K562 (cell line): Measurements from ENCODE around the gene PPP6R3. TPM values are rescaled to one million over a fixed set of nuclear protein-coding genes. Genes with fewer than 3 reads are reported as not detected.

Source experiments
- ATAC-seq: fragments of 200-7000 bp; cut with Tn5 transposase; 3 replicates; pipeline ENCODE4 v1.9.1; 2020; ENCODE audit warnings: moderate library complexity
- BruUV-seq: library from RNA; stranded (reverse); fragments of 400-500 nt; replicated peaks from 2 replicates; lab custom pipeline; 2021; lab: Mats Ljungman, UMichigan
- CTCF ChIA-PET: fragments of 300-600 bp; formaldehyde crosslinking; extraction: SDS; loops from one replicate; lab custom pipeline; 2021; ENCODE audit warnings: low intra/inter-chr PET ratio; lab: Yijun Ruan, JAX
- POLR2A ChIA-PET: fragments of 300-600, 350-650 bp; sonication (Branson Sonifier 250); formaldehyde crosslinking; extraction: SDS; loops from one replicate; lab custom pipeline; 2021; ENCODE audit warnings: antibody characterized with exemption, inconsistent platforms; lab: Yijun Ruan, JAX
- DNase-seq, 4 experiments: peaks; one replicate each; pipeline versions ENCODE4 v3.0.0 to v3.0.0-alpha.2; 2011 to 2018; ENCODE audit warnings: low spot score in 3 of 4, mixed read lengths in 3 of 4; ENCODE audit errors: extremely low read depth in 1 of 4
- FAIRE-seq: peaks from 2 replicates; lab custom pipeline; 2011; peaks lifted over from hg19 to GRCh38; lab: Jason Lieb, UNC
- H2AFZ ChIP-seq: 2 replicates; pipeline ENCODE4 v1.6.0; 2011; ENCODE audit warnings: low read depth, low read length, control low read depth, inconsistent platforms
- H3K27ac ChIP-seq: fragments of 200-600 bp; 3 replicates; pipeline ENCODE4 v1.8.0; 2011; ENCODE audit warnings: low read depth, mild to moderate bottlenecking, control low read depth, inconsistent platforms, low read length, moderate library complexity, mixed read lengths; ENCODE audit errors: extremely low read depth
- H3K27me3 ChIP-seq, 2 experiments: fragments of 300-600 bp in 1 of 2; 2 replicates in 1 of 2; 3 replicates in 1 of 2; pipeline versions ENCODE4 v1.6.0 to v1.8.0; 2011; ENCODE audit warnings: inconsistent platforms in 2 of 2, low read length in 2 of 2, mild to moderate bottlenecking in 1 of 2, mixed read lengths in 1 of 2, moderate library complexity in 1 of 2; ENCODE audit not compliant: control insufficient read depth in 2 of 2, insufficient read depth in 2 of 2
- H3K36me3 ChIP-seq: fragments of 300-600 bp; 3 replicates; pipeline ENCODE4 v1.8.0; 2011; ENCODE audit warnings: mild to moderate bottlenecking, low read length, inconsistent platforms; ENCODE audit not compliant: control insufficient read depth, insufficient read depth
- H3K4me1 ChIP-seq, 2 experiments: fragments of 200-600 bp in 1 of 2; replicated peaks in 1 of 2; 2 replicates in 1 of 2; 3 replicates in 1 of 2; pipeline versions ENCODE4 v1.5.1 to v1.8.0; 2011; ENCODE audit warnings: inconsistent platforms in 2 of 2, low read length in 2 of 2, mild to moderate bottlenecking in 1 of 2, mixed read lengths in 1 of 2, moderate library complexity in 1 of 2; ENCODE audit not compliant: control insufficient read depth in 2 of 2, insufficient read depth in 2 of 2
- H3K4me2 ChIP-seq: 2 replicates; pipeline ENCODE4 v1.6.1; 2011; ENCODE audit warnings: low read length, control low read depth, inconsistent platforms, mixed read lengths; ENCODE audit not compliant: insufficient read depth
- H3K4me3 ChIP-seq: fragments of 200-600 bp; sonication (generic), shearing (Covaris generic); 2 replicates; pipeline ENCODE4 v1.5.1; 2016; ENCODE audit warnings: control low read depth, inconsistent platforms
- H3K79me2 ChIP-seq: fragments of 200-600 bp; 3 replicates; pipeline ENCODE4 v1.8.0; 2011; ENCODE audit warnings: low read length, inconsistent platforms; ENCODE audit not compliant: control insufficient read depth, insufficient read depth
- H3K9ac ChIP-seq, 2 experiments: 2 replicates each; pipeline versions ENCODE4 v1.6.0 to v1.6.1; 2011; ENCODE audit warnings: low read depth in 2 of 2, low read length in 2 of 2, control low read depth in 1 of 2, inconsistent platforms in 1 of 2, mild to moderate bottlenecking in 1 of 2, mixed read lengths in 1 of 2; ENCODE audit not compliant: insufficient read depth in 1 of 2
- H3K9me1 ChIP-seq: one replicate; pipeline ENCODE4 v1.6.0; 2011; ENCODE audit warnings: inconsistent platforms, mild to moderate bottlenecking, low read length, moderate library complexity; ENCODE audit not compliant: control insufficient read depth, insufficient read depth
- H3K9me3 ChIP-seq: replicated peaks from 2 replicates; pipeline ENCODE4 v1.5.1; 2011; ENCODE audit warnings: low read depth, low read length, inconsistent platforms; ENCODE audit not compliant: control insufficient read depth, insufficient read depth
- H4K20me1 ChIP-seq: replicated peaks from 2 replicates; pipeline ENCODE4 v1.6.1; 2011; ENCODE audit warnings: low read length, inconsistent platforms, mixed read lengths; ENCODE audit not compliant: control insufficient read depth, insufficient read depth
- COPS2 ChIP-seq: fragments of 450-650 bp; conservative IDR thresholded peaks from 2 replicates; pipeline ENCODE4 v1.6.1; 2016; ENCODE audit warnings: mild to moderate bottlenecking, moderate library complexity
- KAT2B ChIP-seq: IDR thresholded peaks from one replicate; pipeline ENCODE4 v1.6.1; 2012; ENCODE audit warnings: low read depth, mild to moderate bottlenecking, control low read depth, inconsistent platforms, low read length, moderate library complexity
- RAD51 ChIP-seq: fragments of 450-650 bp; IDR thresholded peaks from 2 replicates; pipeline ENCODE4 v1.7.1; 2016; ENCODE audit warnings: low read depth, mild to moderate bottlenecking, borderline replicate concordance
- RBM22 ChIP-seq: fragments of 200-400 bp; formaldehyde crosslinking; IDR thresholded peaks from 2 replicates; pipeline ENCODE4 v1.6.1; 2018; ENCODE audit warnings: low read length, low read depth; ENCODE audit not compliant: poor library complexity, severe bottlenecking
- SMARCE1 ChIP-seq: fragments of 450-650 bp; IDR thresholded peaks from 2 replicates; pipeline ENCODE4 v1.7.1; 2016; ENCODE audit warnings: mild to moderate bottlenecking
- SNRNP70 ChIP-seq: fragments of 200-400 bp; formaldehyde crosslinking; optimal IDR thresholded peaks from 2 replicates; pipeline ENCODE3; 2017; ENCODE audit warnings: low read depth, low read length
- TCF7 ChIP-seq: sonication (generic); IDR thresholded peaks from 2 replicates; pipeline ENCODE4 v1.6.1; 2016; ENCODE audit warnings: antibody characterized with exemption, borderline replicate concordance
- TEAD4 ChIP-seq, 2 experiments: sonication (generic) in 1 of 2; formaldehyde crosslinking in 1 of 2; IDR thresholded peaks; 2 replicates each; pipeline versions ENCODE4 v1.6.1 to v1.8.0; 2012 to 2022; ENCODE audit warnings: borderline replicate concordance in 1 of 2, inconsistent platforms in 1 of 2, low read length in 1 of 2, mild to moderate bottlenecking in 1 of 2, missing genetic modification reagents in 1 of 2
- ZKSCAN1 ChIP-seq: fragments of 150-350 bp; IDR thresholded peaks from 2 replicates; pipeline ENCODE4 v1.6.1; 2016; ENCODE audit warnings: low read depth, low read length
- ZNF75A ChIP-seq: fragments of 450-650 bp; formaldehyde crosslinking; IDR thresholded peaks from 2 replicates; pipeline ENCODE4 v1.4.0; 2020; ENCODE audit warnings: mild to moderate bottlenecking
- WGBS: fragments of 100-300 bp; shearing (Covaris generic); methylation state at CpG from one replicate; pipeline ENCODE4 v1.1.6; 2016; ENCODE audit warnings: low coverage, mixed read lengths; ENCODE audit not compliant: insufficient coverage; ENCODE audit errors: missing lambda C conversion rate; 5-methylcytosine and 5-hydroxymethylcytosine counted together
- in situ Hi-C: fragments of 300-500 bp; cut with MboI; formaldehyde crosslinking; loops from 4 replicates; pipeline ENCODE4 v1.15.0; 2018; ENCODE audit warnings: inconsistent platforms, mixed read lengths
- intact Hi-C: fragments of 100-400 bp; cut with micrococcal nuclease; formaldehyde crosslinking; loops from 2 replicates; pipeline ENCODE4 v1.14.2; 2022
- polyA plus RNA-seq, 8 experiments: library from polyadenylated mRNA; depleted of rRNA in 4 of 8; stranded (reverse) in 5 of 8; unstranded in 3 of 8; fragments of >200 nt; fragmentation: Nextera tagmentation in 2 of 8; fragmentation: Illumina TruSeq in 1 of 8; extraction: Ambion mirVana in 2 of 8; extraction: Trizol in 1 of 8; gene quantifications; 2 replicates each; pipeline versions ENCODE4 v1.2.1 to v1.2.3, GENCODE V29; 2011 to 2014; ENCODE audit warnings: inconsistent platforms in 1 of 8, missing spikeins in 1 of 8
- total RNA-seq, 7 experiments: library from RNA; depleted of rRNA in 6 of 7; stranded (reverse); fragments of >200 nt in 6 of 7; fragmentation: Illumina TruSeq in 2 of 7; extraction: Trizol in 2 of 7; gene quantifications; 2 replicates each; pipeline versions ENCODE4 v1.2.1 to v1.2.3, GENCODE V29; 2011 to 2021; ENCODE audit warnings: low replicate concordance in 1 of 7
- TF ChIP-seq, protein P1 (sequence below): fragments of 450-650 bp; IDR thresholded peaks from 2 replicates; pipeline ENCODE4 v1.6.1; 2016; ENCODE audit warnings: borderline replicate concordance
- TF ChIP-seq, protein P2 (sequence below): fragments of 250-450 bp; sonication (Bioruptor Pico); IDR thresholded peaks from 2 replicates; pipeline ENCODE4 v1.9.0; 2021; ENCODE audit warnings: mild to moderate bottlenecking, inconsistent platforms

The PPP6R3 gene
- total and polyA plus RNA-seq, 9 of the 15 experiments (the other 6 are each of a cell fraction or from before 2014, with no cell fraction given) = 20.3 to 117 (median 80.6) TPM

- Histone ChIP-seq H3K4me2 (no peak overlapping the region), H4K20me1 (no peaks in the 10 kb centered on the region; the same call in 1 of the 2 replicates), H3K36me3 (no peaks in the 10 kb centered on the region)
- WGBS = 3% methylated on average over 9 of the region's 9 CpGs
- in situ Hi-C loops = no loop called here
- TF ChIP-seq RAD51 (no peak), COPS2 (no peak), TCF7 (no peak), SMARCE1 (no peak), KAT2B (no peak), ZKSCAN1 (no peak), RBM22 (no peak), TEAD4 (IDR thresholded peaks at IDR 0.05; ENCODE audit: low read length) (no peak), TEAD4 (CRISPR knock-in tag; IDR thresholded peaks at IDR 0.05; ENCODE audit: borderline replicate concordance) (no peak), SNRNP70 (no peak), ZNF75A (CRISPR knock-in tag) (no peak)
- TF ChIP-seq, protein P1, sequence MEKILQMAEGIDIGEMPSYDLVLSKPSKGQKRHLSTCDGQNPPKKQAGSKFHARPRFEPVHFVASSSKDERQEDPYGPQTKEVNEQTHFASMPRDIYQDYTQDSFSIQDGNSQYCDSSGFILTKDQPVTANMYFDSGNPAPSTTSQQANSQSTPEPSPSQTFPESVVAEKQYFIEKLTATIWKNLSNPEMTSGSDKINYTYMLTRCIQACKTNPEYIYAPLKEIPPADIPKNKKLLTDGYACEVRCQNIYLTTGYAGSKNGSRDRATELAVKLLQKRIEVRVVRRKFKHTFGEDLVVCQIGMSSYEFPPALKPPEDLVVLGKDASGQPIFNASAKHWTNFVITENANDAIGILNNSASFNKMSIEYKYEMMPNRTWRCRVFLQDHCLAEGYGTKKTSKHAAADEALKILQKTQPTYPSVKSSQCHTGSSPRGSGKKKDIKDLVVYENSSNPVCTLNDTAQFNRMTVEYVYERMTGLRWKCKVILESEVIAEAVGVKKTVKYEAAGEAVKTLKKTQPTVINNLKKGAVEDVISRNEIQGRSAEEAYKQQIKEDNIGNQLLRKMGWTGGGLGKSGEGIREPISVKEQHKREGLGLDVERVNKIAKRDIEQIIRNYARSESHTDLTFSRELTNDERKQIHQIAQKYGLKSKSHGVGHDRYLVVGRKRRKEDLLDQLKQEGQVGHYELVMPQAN = no peak
- TF ChIP-seq, protein P2, sequence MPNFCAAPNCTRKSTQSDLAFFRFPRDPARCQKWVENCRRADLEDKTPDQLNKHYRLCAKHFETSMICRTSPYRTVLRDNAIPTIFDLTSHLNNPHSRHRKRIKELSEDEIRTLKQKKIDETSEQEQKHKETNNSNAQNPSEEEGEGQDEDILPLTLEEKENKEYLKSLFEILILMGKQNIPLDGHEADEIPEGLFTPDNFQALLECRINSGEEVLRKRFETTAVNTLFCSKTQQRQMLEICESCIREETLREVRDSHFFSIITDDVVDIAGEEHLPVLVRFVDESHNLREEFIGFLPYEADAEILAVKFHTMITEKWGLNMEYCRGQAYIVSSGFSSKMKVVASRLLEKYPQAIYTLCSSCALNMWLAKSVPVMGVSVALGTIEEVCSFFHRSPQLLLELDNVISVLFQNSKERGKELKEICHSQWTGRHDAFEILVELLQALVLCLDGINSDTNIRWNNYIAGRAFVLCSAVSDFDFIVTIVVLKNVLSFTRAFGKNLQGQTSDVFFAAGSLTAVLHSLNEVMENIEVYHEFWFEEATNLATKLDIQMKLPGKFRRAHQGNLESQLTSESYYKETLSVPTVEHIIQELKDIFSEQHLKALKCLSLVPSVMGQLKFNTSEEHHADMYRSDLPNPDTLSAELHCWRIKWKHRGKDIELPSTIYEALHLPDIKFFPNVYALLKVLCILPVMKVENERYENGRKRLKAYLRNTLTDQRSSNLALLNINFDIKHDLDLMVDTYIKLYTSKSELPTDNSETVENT (CRISPR knock-in tag) = no peak
- TF ChIP-seq, all 486 proteins: peak for 0
- H3K9me1 ChIP-seq = no peaks in the 10 kb centered on the region
- no peaks in the 10 kb centered on the region for H3K9me3 ChIP-seq
- DNase-seq (no peak), FAIRE-seq (no peak), ATAC-seq (no peak)
- no TSS peak for BruUV-seq
- ChIA-PET POLR2A (interaction anchor here (0.6 to 1.3 kb wide), 2 partner anchors 9 to 293 kb away, joined by 3 to 4 read pairs; no protein-coding TSS in a partner anchor), CTCF (no interaction called here)
- no peak overlapping the region for H2AFZ ChIP-seq
- no peak overlapping the region for H3K4me3 ChIP-seq
- peaks cover 0 to 8% of the 10 kb centered on the region in 2 experiments; a peak in 3 of 5 replicates for H3K4me1 ChIP-seq
- H3K9ac ChIP-seq = no peak overlapping the region
- intact Hi-C loops = no loop called here
- H3K79me2 ChIP-seq = no peaks in the 10 kb centered on the region
- H3K27ac ChIP-seq = no peak overlapping the region
- peaks cover 31 to 68% of the 10 kb centered on the region in 2 experiments for H3K27me3 ChIP-seq
Observed at GRCh38 chr11:68664141-68664540, 203.6 kb downstream of the PPP6R3 start.
